Skin of body (tissue), 2 donors: ENCODE data around the gene NHLH2. TPM values are rescaled to one million over a fixed set of nuclear protein-coding genes. Genes with fewer than 3 reads are reported as not detected.

ENCODE experiments used
- DNase-seq: peaks from one replicate; lab custom pipeline; 2025; lab: John Stamatoyannopoulos, UW
- total RNA-seq: library from RNA; depleted of rRNA; stranded (reverse); fragments of >200 nt; gene quantifications from one replicate; pipeline ENCODE4 v1.2.3, GENCODE V29; 2014

The NHLH2 gene
- not detected for total RNA-seq

- no peak for DNase-seq
Observed at GRCh38 chr1:115840605-115841460, at the start of gene NHLH2. NHLH2 (minus strand) TSS chr1:115841126; CDS start chr1:115838372, 2,754 bp downstream.

GRCh38 chr1:115890580-115890979 lies 49.7 kb upstream of the NHLH2 start:
- no peak for DNase-seq

DNA sequence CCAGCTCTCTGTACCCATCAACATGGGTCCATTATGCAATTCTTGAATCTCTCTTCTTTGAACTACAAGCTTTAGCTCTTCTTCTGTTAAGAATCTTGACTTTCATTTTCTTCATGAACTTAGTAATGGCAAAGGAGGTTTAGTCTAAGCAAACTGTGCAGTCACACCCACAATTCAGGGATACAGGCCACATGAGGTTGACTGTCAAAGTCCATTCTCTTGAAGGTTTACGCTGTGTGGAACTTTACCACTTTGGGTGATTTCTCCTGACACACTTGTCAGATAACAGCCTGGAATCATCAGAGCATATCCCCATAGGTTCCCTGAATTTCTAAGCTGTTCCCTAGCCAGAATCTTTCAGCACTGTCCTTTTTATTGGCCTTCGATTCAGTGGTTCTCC lies 48.0 kb upstream of the NHLH2 start:
- DNase-seq, result no peak

DNA sequence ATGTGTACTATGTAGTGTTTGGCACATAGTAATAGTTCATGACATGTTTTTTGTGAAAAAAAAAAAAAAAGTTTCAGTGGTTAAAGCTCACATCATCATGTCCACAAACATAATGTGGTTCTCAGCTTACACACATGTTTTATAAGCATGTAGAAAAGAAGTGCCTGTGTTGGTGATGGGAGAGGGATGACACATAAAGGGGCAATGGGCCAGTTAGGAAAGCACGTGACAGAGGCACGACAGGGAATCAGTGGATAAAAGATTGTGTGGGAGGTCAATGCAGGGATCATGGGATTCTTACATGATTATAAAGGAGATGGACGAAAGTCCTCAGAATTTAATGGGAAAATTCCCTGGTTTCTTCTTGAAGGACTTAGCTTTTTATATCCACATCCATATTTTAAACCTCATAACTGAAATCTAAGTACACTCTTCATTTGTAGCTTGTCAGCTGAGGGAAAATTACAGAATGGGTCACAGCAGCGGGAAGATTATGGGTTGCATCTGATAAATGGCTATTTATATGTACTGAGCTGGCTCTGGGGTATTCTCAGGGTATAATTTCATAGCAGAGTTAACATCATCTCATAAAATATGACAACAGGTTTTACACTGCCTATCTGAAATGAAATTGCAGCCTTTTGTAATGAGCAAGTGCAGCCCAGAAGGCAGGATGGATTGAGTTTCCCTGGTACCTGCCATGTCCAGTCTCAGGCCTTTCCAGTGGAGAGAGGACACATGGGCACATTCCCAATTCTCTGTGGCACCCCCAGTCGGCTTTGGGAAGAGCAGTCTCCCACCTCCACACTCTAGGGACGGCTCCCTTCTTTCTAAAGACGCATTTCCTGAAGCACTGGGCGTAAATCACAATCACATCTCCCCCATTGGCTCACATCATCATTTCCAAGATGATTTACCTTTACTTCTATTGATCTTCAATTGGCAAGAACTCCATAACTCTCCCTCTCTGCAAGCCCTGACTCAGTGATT lies 42.3 kb upstream of the NHLH2 start:
- DNase-seq, result no peak

GRCh38 chr1:115880981-115881672 lies 40.2 kb upstream of the NHLH2 start:
- no peak for DNase-seq

- DNase-seq, result no peak
Observed at GRCh38 chr1:115879977-115880376, 39.1 kb upstream of the NHLH2 start.

DNA sequence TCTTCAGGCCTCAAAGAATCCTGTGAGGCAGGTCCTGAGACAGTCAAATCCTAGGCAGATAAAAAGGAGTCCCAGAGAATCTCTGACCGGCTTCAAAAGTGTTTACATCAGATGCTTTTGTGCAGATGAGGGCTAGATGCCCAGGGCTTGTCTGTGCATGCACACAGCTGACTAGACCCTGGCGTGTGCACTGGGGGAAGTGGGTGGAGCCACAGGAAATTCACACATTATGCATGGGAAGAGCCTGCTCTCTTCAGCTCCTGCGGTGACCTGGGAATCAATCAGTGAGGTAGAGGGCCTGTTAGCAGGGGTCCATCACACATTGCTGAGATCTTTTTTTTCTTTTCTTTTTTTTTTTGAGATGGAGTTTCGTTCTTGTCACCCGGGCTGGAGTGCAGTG lies 36.6 kb upstream of the NHLH2 start:
- no peak for DNase-seq

GRCh38 chr1:115874904-115875303 lies 34.0 kb upstream of the NHLH2 start:
- DNase-seq, result no peak

GRCh38 chr1:115874497-115874896 lies 33.6 kb upstream of the NHLH2 start:
- DNase-seq, result no peak

DNA sequence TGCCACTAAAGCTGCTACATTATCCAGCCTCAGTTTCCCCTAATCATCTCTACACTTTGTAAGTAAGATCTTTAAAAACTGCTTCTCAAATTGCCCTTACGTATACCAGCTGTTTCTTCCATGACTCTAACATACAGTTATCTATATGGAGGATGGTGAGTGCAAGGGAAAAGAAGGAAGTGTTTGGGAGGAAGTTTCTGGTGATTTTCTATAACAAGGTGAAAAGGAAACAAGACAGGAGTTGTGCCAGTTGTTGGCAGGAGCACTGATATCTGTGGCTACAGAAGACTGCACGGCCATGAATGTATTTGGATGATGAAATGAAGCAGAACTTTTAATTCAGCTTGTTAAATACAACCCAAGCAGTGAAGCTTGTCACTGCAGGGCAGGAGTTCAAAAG lies 32.3 kb upstream of the NHLH2 start:
- no peak for DNase-seq

- no peak for DNase-seq
Observed at GRCh38 chr1:115869064-115869463, 28.1 kb upstream of the NHLH2 start.

DNA sequence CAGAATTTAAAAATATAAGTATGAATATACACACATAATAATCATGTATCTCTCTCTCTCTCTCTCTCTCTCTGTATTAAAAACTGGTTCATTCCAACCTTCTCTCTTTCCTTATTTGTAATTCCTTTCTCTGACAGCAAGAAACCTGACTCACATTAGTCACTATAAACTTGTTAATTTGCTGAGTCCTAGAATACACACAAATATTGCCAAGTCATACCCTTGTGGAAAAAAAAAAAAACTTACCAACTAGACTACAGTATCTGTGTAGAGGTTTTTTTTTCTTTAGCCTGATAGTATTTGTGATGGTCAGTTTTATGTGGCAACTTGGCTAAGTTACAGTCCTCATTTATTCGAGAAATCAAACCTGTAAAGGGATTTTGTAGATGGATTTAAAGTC lies 26.3 kb upstream of the NHLH2 start:
- DNase-seq, result no peak

GRCh38 chr1:115865704-115866380 lies 24.9 kb upstream of the NHLH2 start:
- no peak for DNase-seq

DNA sequence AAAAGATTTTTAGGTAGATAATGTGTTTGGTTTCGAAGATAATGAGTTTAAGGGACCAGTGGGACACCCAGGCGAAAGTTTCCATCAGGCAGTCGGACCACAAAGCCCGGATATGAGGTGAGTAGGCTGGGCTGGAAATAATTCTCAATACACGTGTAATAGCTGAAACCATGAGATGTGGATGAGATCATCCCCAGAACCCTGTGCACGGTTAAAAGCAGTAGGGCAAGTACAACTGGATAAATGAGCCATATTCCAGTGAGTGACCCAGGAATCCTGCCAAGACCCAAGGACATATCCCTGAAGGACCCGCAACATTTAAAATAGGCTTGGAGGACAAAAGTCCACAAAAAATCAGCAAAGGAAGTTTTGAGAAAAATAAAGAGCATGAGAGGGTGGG lies 21.5 kb upstream of the NHLH2 start:
- no peak for DNase-seq

GRCh38 chr1:115854005-115854404 lies 13.1 kb upstream of the NHLH2 start:
- no peak for DNase-seq

GRCh38 chr1:115850937-115851336 lies 10.0 kb upstream of the NHLH2 start:
- DNase-seq, result no peak

DNA sequence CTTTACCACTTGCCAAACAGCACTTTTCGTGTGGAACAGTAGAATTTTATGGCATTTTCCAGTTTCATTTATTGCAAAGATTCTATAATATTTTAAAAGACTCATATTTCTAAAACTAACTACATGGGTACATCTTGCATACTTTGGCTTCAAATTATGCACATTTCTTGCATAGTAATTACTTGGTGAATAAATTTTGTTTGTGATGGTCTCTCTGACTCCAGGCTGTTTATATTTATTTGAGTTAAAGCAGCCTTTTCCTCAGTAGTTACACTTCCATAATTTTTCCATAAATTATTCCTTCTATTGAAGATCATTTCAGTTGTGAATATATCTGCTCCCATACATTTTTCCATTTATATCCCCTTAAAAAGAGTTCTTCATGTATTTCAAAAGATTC lies 6.9 kb upstream of the NHLH2 start:
- DNase-seq, result no peak

DNA sequence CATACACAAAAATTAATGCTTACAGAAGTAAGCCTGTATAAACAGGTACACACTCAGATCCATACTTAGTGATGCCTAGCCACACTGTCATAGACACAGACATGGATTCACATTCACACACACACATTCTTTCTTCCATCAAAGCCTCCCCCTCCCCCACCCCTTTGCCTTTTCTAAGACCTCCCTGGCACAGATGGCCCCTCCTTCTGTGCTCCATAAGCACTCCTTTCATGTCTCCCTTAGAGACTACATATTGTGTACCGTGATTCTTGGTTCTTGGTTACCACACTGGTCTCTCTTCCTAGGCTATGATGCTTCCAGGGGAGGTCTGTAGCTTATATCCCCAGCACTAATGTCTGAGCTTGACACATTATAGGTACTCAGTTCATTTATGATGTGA lies 2.0 kb upstream of the NHLH2 start:
- DNase-seq, result no peak

- no peak for DNase-seq
Observed at GRCh38 chr1:115839679-115840237, 1.2 kb downstream of the NHLH2 start.

- no peak for DNase-seq
Observed at GRCh38 chr1:115839029-115839678, 1.8 kb downstream of the NHLH2 start.
